ENCODE data around the gene SPAG6.
A peak's percentile ranks its signal among the peaks of the same experiment; 100 is the strongest.

Gene SPAG6

DNA sequence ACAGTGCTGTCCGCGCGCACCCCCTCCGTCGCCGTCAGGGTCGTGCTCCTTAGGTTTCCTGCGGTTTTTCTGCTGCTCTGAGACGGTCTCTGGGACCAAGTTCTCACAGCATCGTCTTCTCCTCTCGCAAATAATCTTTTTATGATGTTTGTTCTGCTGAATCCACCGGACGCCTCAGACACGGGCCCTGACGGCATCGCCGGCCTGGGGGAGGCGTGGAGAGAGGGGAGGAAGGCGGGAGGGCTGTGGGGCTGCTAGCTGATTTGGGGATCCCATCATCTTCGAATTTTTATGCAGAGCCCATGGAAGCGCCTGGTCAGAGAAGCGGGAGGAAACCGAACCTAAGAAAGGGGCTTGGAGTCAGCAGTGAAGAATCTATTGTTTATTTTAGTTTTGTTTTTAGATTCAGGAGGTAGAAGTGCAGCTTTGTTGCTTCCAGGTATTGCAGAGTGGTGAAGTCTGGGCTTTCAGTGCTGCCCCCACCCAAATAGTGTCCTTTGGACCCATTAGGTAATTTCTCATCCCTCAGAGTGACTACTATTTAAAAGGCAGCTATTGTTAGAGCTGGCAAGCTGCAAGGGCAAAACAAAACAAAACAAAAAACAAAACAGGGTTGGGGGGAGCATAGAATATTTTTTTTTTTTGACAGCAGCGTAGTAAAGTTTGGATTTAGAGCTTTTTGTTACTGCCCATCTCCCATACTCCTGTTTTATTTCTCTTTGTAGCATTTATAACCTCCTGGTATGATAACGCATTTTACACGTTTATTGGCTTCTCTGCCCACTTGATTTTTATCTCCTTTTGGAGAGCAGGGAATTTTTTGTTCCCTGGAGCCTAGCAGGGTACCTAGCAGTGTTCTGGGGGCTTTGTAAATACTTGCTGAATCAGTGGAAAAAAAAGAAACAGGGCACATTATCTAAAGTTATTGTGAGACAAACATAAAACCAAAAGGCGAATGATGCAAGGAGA lies 92.6 kb downstream of the SPAG6 start:
- no peak for DNase-seq

- DNase-seq, result no peak
These were observed 93.4 kb downstream of the SPAG6 start for GRCh38 chr10:22438711-22439110.

- DNase-seq, result no peak
These were observed 96.8 kb downstream of the SPAG6 start for GRCh38 chr10:22442063-22442462.

- DNase-seq, result no peak
These were observed 97.2 kb downstream of the SPAG6 start for GRCh38 chr10:22442468-22442867.

DNA sequence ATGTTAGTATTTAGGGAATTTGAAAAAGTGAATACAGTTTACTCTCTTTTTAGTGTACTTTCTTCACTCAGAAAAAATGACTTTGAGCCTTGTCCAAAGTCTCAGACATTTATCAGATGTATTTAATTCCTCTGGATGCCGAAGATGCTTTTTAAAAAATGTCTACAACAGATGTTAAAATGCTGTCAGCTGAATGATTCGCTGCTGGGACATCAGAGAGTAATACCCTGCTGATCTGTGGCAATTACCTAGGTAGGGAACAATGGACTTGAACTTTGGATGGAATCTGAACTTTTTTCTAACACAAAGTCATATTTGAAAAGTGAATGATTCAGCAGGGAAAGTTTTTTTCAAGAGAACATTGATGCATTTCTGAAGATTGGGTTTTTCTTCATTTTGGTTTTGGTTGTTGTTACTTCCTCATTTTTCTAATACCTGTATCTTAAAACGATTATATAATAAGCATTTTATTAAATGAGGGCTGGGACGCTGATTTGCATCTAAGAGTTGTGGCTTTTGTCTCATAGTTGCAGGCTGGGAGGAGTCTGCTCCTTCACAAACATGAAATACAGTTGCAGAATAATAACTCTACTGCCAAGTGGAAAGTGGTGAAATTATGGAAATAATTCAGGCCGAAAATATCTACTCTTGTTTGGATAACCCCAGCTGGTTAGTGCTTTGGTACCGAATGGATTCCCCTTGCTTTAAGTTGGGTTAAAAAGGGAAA lies 98.0 kb downstream of the SPAG6 start:
- DNase-seq, result no peak

DNA sequence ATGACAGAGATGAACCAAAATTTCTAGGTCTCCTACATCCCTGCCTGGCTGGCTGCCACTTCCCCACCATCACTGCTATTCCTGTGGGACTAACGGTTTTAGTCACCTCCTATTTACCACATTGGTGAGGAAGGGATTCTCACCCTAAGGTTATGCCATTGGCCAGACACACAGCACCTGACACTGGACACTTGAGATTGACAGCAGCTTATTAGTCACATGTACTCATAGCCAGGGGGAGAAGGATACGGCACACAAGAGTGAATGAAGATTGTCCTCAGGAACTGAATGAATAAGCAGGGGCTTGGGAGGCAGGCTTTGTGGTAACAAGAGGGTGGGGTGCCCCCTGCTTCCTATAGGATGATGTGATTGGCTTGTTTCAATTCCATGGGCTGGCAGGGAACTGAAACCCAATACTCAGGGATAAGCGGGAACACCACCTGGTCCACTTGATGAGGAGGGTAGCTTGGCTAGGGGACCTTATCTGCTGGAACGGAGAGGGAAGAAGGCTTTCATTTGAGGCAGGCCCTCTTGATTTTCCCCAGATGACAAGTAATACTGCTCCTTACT lies 99.0 kb downstream of the SPAG6 start:
- DNase-seq, result no peak

GRCh38 chr10:22445495-22445894 lies 100.2 kb downstream of the SPAG6 start:
- DNase-seq, result no peak

- DNase-seq, result no peak
These were observed 101.8 kb downstream of the SPAG6 start for GRCh38 chr10:22447068-22447467.

GRCh38 chr10:22451346-22451745 lies 106.0 kb downstream of the SPAG6 start:
- DNase-seq, result no peak

DNA sequence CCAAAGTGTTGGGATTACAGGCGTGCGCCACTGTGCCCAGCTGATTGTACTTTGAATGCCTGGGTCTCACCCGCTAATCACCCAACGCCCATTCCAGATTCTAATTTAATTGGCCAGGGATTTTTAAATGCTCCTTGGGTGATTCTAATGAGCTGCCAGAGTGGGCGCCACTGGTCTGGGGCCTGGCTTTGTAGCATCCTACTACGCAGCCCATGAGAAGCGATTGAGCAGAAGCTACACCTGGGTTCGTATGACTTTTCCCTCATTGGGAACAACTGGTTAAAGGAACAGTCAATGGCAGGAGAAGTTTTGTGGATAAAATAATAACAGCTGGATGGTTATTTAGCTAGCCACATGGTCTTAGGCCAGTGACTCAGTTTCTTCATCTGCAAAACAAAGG lies 108.0 kb downstream of the SPAG6 start:
- no peak for DNase-seq

- DNase-seq, result peak; percentile 63
These were observed 108.8 kb downstream of the SPAG6 start for GRCh38 chr10:22453948-22454591.

GRCh38 chr10:22454634-22455033 lies 109.3 kb downstream of the SPAG6 start:
- DNase-seq, result no peak

DNA sequence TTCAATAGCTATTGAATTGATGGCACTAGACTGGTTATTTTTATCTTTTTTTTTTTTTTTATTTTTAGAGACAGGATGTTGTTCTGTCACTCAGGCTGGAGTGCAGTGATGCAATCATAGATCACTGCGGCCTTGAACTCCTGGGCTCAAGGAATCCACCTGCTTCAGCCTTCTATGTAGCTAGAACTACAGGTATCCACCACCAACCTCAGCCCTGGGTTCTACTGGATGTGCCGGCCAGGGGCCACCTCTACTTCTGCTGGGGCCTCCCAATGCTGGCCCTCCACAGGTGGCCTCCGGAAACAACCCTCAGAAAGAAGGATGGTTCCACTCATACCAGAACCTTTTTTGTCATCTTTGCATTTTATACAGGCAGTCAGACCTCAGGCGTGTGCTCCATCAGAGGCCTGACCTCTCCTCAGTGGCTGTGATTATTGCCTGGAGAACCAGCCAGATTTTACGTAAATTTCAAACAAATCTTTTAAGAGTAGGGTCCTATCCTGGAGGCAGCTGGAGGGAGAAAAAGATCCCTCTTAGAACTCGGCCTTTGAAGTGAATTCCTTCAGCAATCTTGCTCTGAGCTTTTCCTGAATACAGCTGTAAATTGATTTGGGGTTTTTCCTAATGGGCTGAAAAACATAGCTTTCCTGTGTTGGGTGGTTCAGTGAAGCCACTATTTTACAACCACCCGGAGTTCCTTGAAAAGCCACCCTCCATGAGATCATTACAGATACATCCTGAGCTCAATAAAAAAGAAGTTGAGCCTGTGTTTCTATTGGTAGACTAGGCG lies 110.0 kb downstream of the SPAG6 start:
- no peak for DNase-seq

- DNase-seq, result no peak
These were observed 111.2 kb downstream of the SPAG6 start for GRCh38 chr10:22456486-22456885.

DNA sequence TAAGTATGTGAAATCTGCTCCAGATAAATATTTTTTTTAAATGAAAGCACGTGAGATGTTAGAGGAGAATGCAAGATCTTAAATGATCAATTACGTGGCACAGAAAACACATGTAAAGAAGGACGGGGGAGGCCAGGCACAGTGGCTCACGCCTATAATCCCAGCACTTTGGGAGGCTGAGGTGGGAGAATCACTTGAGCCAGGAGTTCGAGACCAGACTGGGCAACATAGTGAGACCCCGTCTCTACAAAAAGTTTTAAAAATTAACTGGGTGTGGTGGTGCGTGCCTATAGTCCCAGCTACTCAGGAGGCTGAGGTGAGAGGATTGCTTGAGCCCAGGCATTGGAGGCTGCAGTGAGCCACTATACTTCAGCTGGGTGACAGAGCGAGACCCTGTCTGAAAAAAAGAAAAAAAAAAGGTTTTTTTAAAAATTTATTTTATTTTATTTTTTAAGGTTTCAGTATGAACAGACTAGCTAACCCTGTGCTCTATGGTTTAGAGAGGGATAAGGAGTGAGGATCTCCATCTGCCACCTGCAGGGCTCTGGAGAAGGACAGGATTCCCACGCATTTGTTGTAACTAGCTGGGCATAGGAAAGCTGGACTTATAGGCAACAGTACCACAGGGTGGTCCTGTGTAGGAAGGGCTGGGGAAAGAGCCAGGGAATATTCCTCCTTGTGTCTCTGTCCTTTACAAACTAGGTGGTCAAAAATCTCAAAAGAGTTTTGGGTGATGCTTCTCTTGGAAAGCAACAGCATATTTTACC lies 113.2 kb downstream of the SPAG6 start:
- no peak for DNase-seq

GRCh38 chr10:22459496-22459895 lies 114.2 kb downstream of the SPAG6 start:
- no peak for DNase-seq

DNA sequence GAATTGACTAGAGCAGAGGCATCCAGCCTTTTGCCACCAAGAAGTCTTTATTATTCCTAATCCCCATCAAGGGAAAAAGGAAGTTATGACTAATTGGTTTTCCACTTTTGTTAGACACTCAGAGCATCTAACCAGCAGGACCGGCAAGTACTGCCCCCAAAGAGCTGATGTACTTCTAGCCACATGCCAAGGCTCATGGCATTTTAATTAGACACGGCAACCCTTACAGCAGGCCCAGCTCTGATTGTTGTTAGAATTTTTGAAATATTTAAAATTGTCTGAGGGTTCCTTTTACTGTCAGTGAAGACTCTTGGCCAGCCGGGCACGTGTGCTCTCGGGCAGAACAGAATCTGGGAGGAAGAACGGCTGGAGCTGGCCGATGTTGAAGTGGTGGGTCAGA lies 114.8 kb downstream of the SPAG6 start:
- DNase-seq, result no peak

DNA sequence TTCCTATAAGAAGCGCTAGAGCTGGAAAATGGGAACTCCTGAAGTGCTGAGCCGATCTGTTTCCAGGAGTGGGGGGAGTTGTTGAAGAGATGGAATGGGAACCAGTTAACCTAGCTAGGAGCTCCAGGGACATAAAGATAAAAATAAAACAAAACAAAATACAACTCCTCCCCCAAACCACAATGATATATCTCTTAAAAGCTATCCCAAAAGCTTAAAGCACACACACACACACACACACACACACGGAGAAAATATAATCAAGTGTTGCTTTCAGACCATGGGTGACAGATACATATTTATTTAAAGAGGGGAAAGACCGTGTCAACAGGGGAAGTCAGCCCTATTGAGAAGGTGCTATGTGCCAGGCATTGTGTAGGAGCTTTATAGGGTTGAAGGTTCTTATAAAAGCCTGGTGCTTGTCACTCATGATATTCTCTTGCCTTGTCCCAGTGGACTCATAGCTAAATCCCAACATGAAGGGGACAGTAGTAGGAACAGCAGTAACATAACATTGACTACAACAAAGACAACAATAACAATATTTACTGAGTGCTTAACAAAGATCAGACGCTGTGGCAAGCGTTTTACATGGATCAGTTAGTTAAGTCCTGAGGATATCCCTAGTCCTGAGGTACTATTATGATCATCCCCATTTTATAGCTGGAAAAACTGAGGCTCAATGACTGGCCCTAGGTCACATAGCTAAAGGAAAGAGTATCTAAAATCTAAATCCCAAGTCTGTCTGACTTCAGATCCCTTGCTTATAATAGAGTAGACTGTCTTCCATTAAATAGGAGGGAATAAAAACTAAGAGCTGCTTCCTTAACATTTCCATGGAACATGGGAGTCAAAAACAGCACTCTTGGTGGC lies 115.5 kb downstream of the SPAG6 start:
- DNase-seq, result no peak

- DNase-seq, result no peak
These were observed 116.6 kb downstream of the SPAG6 start for GRCh38 chr10:22461891-22462290.

DNA sequence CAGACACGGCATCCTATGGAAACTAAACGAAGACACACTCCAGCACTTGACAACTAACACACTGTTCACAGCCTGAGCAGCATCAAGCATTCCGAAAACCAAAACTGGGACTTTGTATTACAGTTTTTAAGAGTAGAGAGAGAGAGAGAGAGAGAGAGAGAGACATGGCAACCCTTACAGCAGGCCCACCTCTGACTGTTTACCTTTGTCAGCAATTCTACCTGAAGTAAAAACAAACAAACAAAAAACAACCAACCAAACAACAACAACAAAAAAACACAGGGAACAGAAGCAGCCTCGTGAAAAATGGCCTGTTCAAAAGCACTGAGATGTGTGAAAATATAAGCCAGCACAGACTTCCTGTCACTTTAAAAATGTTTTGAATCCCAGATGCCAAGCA lies 118.0 kb downstream of the SPAG6 start:
- no peak for DNase-seq

All from NCI-H1436 treated with DMSO at 0.1 percent for 48 hours (cell line).